ENCODE results near the gene BSCL2. TPM values are rescaled to one million over a fixed set of nuclear protein-coding genes. Genes with fewer than 3 reads are reported as not detected.

BSCL2 gene
- total and polyA plus RNA-seq, 8 donors = 39.9 to 109 (median 49.5) TPM

GRCh38 chr11:62719302-62719978 is 12.2 kb upstream of the BSCL2 start:
- intact Hi-C loops (cut with DNase I) = no loop called here
- Histone ChIP-seq H3K27ac (no peak overlapping the region), H3K4me3 (no peak overlapping the region), H3K9me3 (no peaks in the 10 kb centered on the region), H3K4me1 (peaks cover 5 to 15% of the 10 kb centered on the region in 2 donors), H3K27me3 (no peaks in the 10 kb centered on the region), H3K36me3 (peaks cover 22 to 97% of the 10 kb centered on the region in 2 donors)
- ATAC-seq (peak; percentile 38), DNase-seq (no peak)
- TF ChIP-seq CTCF (IDR thresholded peaks at IDR 0.05) = no peak

- intact Hi-C loops (cut with DNase I) = no loop called here
- TF ChIP-seq CTCF (IDR thresholded peaks at IDR 0.05) = no peak
- H3K36me3 ChIP-seq = peaks cover 11 to 99% of the 10 kb centered on the region in 2 donors
- DNase-seq (no peak), ATAC-seq (no peak)
- no peak overlapping the region for H3K4me3 ChIP-seq
- no peaks in the 10 kb centered on the region for H3K9me3 ChIP-seq
- H3K27me3 ChIP-seq = no peaks in the 10 kb centered on the region
- H3K27ac ChIP-seq = no peak overlapping the region
- peaks cover 4 to 13% of the 10 kb centered on the region in 2 donors for H3K4me1 ChIP-seq
Observed at GRCh38 chr11:62716816-62717215, 9.6 kb upstream of the BSCL2 start.

GRCh38 chr11:62716206-62716605 is 9.0 kb upstream of the BSCL2 start:
- Histone ChIP-seq H3K9me3 (no peaks in the 10 kb centered on the region), H3K27ac (no peak overlapping the region), H3K4me1 (peaks cover 4 to 13% of the 10 kb centered on the region in 2 donors), H3K36me3 (peaks cover 9 to 99% of the 10 kb centered on the region in 2 donors), H3K27me3 (no peaks in the 10 kb centered on the region), H3K4me3 (no peak overlapping the region)
- no peak for DNase-seq
- no peak for TF ChIP-seq CTCF (IDR thresholded peaks at IDR 0.05)
- ATAC-seq = no peak
- intact Hi-C loops (cut with DNase I) = no loop called here

GRCh38 chr11:62715150-62716130 is 8.2 kb upstream of the BSCL2 start:
- peaks cover 4 to 99% of the 10 kb centered on the region in 2 donors for H3K36me3 ChIP-seq
- ATAC-seq (no peak), DNase-seq (no peak)
- H3K27ac ChIP-seq = no peak overlapping the region
- peaks cover 5 to 16% of the 10 kb centered on the region in 2 donors for H3K4me1 ChIP-seq
- intact Hi-C loops (cut with DNase I) = no loop called here
- no peak overlapping the region for H3K4me3 ChIP-seq
- TF ChIP-seq CTCF (IDR thresholded peaks at IDR 0.05) = no peak
- H3K9me3 ChIP-seq = no peaks in the 10 kb centered on the region
- no peaks in the 10 kb centered on the region for H3K27me3 ChIP-seq

GRCh38 chr11:62713343-62713742 is 6.1 kb upstream of the BSCL2 start:
- H3K27ac ChIP-seq = peak overlapping the region; percentile 39 to 49
- H3K4me1 ChIP-seq = peaks cover 17 to 34% of the 10 kb centered on the region in 2 donors

More at GRCh38 chr11:62713343-62713742, 6.1 kb upstream of the BSCL2 start:
- intact Hi-C loops (cut with DNase I) = no loop called here
- no peaks in the 10 kb centered on the region for H3K27me3 ChIP-seq
- TF ChIP-seq CTCF (IDR thresholded peaks at IDR 0.05) = no peak
- peak in 1 of 4 donors; percentile 70 for DNase-seq
- H3K36me3 ChIP-seq = peaks cover 0 to 82% of the 10 kb centered on the region in 2 donors
- peak; percentile 49 for ATAC-seq
- no peak overlapping the region for H3K4me3 ChIP-seq
- H3K9me3 ChIP-seq = no peaks in the 10 kb centered on the region
